ENCODE data around the gene NBEAL1. TPM values are rescaled to one million over a fixed set of nuclear protein-coding genes. Genes with fewer than 3 reads are reported as not detected.
A peak's percentile ranks its signal among the peaks of the same experiment; 100 is the strongest.

The NBEAL1 gene
- total RNA-seq, 4 donors from 2014 or later = 20.8 to 53.1 (median 34.0) TPM

DNA sequence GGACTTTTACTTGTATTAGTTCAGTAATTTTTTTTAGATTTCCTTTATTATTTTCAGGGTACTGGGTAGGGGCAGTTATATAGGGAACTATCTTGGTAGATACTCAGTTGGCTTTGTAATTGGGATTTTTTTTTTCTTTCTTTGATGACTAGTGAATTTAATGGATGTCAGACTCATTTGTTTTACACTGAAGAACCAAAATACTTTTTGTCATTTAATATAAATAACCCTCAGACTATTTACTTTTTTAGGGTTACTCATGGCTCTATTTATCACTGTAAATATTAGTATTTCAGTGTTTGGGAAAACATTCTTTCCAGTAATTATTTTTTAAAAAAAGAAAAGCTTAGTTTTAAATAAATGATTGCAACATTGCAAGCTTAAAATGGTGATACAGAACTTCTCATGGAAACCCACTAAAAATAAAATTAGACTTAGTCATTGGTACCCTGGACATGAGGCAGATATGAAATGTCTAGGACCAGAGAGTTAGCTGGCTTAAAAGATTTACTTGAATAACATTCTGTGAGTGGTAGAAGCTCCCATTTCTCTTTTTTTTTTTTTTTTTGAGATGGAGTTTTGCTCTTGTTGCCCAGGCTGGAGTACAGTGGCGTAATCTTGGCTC, 149.7 kb downstream of the NBEAL1 start:
- Histone ChIP-seq H3K4me1 (no peaks in the 10 kb centered on the region), H3K36me3 (peaks cover 0 to 43% of the 10 kb centered on the region in 2 donors), H3K4me3 (no peak overlapping the region), H3K27me3 (no peaks in the 10 kb centered on the region), H3K27ac (peak overlapping the region in 2 of 4 donors; percentile 50 to 71), H3K9me3 (no peaks in the 10 kb centered on the region)
- peak; percentile 70 for ATAC-seq
- TF ChIP-seq, protein P1, sequence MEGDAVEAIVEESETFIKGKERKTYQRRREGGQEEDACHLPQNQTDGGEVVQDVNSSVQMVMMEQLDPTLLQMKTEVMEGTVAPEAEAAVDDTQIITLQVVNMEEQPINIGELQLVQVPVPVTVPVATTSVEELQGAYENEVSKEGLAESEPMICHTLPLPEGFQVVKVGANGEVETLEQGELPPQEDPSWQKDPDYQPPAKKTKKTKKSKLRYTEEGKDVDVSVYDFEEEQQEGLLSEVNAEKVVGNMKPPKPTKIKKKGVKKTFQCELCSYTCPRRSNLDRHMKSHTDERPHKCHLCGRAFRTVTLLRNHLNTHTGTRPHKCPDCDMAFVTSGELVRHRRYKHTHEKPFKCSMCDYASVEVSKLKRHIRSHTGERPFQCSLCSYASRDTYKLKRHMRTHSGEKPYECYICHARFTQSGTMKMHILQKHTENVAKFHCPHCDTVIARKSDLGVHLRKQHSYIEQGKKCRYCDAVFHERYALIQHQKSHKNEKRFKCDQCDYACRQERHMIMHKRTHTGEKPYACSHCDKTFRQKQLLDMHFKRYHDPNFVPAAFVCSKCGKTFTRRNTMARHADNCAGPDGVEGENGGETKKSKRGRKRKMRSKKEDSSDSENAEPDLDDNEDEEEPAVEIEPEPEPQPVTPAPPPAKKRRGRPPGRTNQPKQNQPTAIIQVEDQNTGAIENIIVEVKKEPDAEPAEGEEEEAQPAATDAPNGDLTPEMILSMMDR (IDR thresholded peaks at IDR 0.05) = no peak
- TF ChIP-seq POLR2AphosphoS5 (IDR thresholded peaks at IDR 0.05) (peak; percentile 55), POLR2A (IDR thresholded peaks at IDR 0.05) (no peak)
- 64 to 67% methylated on average over 1 of the region's 1 CpG for WGBS, 2 donors (ENCODE audit: low coverage in 1 of 2)

DNA sequence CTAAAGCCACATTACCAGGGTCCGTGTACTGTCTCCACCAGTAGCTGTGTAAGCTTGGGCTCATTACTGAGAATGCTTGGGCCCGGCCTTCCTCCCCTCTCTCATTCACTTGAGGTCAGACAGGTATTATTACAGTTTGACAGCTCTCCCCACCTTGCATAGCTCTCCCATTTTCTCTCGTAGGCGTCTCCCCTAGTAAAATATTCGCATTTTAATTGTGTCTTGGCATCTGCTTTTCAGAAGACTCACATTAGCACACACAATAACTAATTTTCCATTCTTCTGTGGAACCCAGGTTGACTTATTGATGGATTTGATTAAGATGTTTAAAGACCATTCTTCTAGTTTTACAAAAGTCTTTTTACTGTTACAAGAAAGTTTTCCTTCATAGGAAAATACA, 153.1 kb downstream of the NBEAL1 start:
- Histone ChIP-seq H3K9me3 (no peaks in the 10 kb centered on the region), H3K36me3 (peaks cover 0 to 59% of the 10 kb centered on the region in 2 donors), H3K27ac (no peak overlapping the region), H3K4me1 (no peaks in the 10 kb centered on the region), H3K4me3 (no peak overlapping the region), H3K27me3 (no peaks in the 10 kb centered on the region)
- TF ChIP-seq EP300 (IDR thresholded peaks at IDR 0.05) (no peak), POLR2AphosphoS5 (IDR thresholded peaks at IDR 0.05) (no peak)
- 84 to 94% methylated on average over 4 to 5 of the region's 5 CpGs for WGBS, 2 donors (ENCODE audit: low coverage in 1 of 2)
- ATAC-seq = no peak

DNA sequence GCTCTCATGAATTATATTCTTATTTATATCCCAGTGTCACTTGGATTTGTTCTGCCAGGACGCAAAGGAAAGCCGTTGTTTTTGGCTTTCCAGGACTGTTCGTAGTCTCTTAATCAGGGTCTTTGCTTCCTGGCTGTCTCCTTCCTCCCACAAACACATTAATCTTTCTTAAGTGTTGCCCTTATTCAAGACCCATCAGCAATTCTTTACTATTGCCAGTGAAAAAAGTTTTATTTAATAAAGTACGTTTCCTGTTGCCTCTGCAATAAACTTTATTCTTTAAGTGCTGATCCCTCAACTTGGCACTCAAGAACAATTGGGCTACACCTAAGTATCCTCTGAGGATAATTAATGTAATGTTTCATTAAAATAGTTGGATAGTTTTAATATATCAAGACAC, 155.8 kb downstream of the NBEAL1 start:
- peaks cover 0 to 67% of the 10 kb centered on the region in 2 donors for H3K36me3 ChIP-seq
- 71 to 86% methylated on average over 4 of the region's 4 CpGs for WGBS, 2 donors (ENCODE audit: low coverage in 1 of 2)
- no peaks in the 10 kb centered on the region for H3K9me3 ChIP-seq
- TF ChIP-seq EP300 (IDR thresholded peaks at IDR 0.05) = no peak
- no peak for TF ChIP-seq POLR2AphosphoS5 (IDR thresholded peaks at IDR 0.05)
- no peak for TF ChIP-seq POLR2A (IDR thresholded peaks at IDR 0.05)
- TF ChIP-seq, protein P1 (IDR thresholded peaks at IDR 0.05) = no peak
- H3K4me3 ChIP-seq = no peak overlapping the region
- H3K27me3 ChIP-seq = no peaks in the 10 kb centered on the region
- H3K27ac ChIP-seq = no peak overlapping the region
- H3K4me1 ChIP-seq = no peaks in the 10 kb centered on the region
- no peak for ATAC-seq

DNA sequence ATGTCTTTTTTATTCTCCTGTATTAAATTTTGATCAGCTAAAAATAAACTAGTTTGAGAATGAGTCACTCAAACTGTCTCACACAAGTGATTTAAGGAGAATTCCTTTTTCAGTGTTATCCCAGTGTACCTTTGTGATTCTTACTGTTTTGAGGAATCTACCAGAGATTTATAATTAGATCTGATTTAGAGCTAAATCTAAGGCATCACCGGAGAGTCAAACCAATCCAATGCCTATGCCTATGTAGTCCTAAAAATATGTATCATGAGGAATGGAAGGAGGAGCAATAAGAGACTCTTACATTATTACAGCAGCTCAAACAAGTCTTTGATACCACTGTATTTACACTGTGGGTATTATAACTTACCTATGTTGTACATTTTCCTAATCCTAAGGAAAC, 160.7 kb downstream of the NBEAL1 start:
- WGBS, 2 donors (ENCODE audit: low coverage in 1 of 2) = 73 to 100% methylated on average over 1 of the region's 1 CpG
- Histone ChIP-seq H3K4me1 (no peaks in the 10 kb centered on the region), H3K36me3 (peaks cover 0 to 73% of the 10 kb centered on the region in 2 donors), H3K4me3 (no peak overlapping the region), H3K9me3 (no peaks in the 10 kb centered on the region), H3K27ac (no peak overlapping the region), H3K27me3 (no peaks in the 10 kb centered on the region)
- TF ChIP-seq, protein P1 (IDR thresholded peaks at IDR 0.05) = no peak
- TF ChIP-seq POLR2AphosphoS5 (IDR thresholded peaks at IDR 0.05) (no peak), POLR2A (IDR thresholded peaks at IDR 0.05) (no peak), EP300 (IDR thresholded peaks at IDR 0.05) (no peak)
- no peak for ATAC-seq

- ATAC-seq = no peak
- TF ChIP-seq, protein P1 (IDR thresholded peaks at IDR 0.05) = no peak
- no peak for TF ChIP-seq POLR2A (IDR thresholded peaks at IDR 0.05)
- no peak for TF ChIP-seq POLR2AphosphoS5 (IDR thresholded peaks at IDR 0.05)
- no peak for TF ChIP-seq EP300 (IDR thresholded peaks at IDR 0.05)
- no peaks in the 10 kb centered on the region for H3K9me3 ChIP-seq
- no peak overlapping the region for H3K27ac ChIP-seq
- peaks cover 0 to 73% of the 10 kb centered on the region in 2 donors for H3K36me3 ChIP-seq
- H3K4me3 ChIP-seq = no peak overlapping the region
- H3K4me1 ChIP-seq = no peaks in the 10 kb centered on the region
- H3K27me3 ChIP-seq = no peaks in the 10 kb centered on the region
Observed at GRCh38 chr2:203177361-203177760, 162.7 kb downstream of the NBEAL1 start.
